ENCODE measurements around the gene ITPRID1.

DNA sequence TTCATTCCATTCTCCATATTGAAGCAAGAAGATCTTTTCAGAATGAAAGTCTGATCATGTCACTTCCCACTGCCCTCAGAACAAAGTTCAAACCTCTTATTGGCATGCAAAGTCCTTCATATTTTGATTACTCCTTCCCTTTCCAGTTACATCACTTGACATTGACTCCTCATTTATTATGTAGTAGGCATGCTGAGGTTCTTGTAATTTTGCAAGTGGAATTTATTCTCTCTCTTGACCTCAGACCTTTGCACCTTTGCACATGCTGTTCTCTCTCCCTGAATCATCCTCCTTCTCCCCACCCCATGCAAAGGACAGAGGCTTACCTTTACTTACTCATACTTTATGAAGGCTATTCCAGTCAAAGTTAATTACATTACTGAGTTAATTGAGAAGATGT lies 13.0 kb downstream of the ITPRID1 start:
- TF ChIP-seq CTCF (IDR thresholded peaks at IDR 0.05) = no peak
- no peak for TF ChIP-seq EZH2 (IDR thresholded peaks at IDR 0.05; ENCODE audit: borderline replicate concordance, insufficient read depth, low read depth, low read length, poor library complexity, severe bottlenecking)

Data from B cell (primary cell).